Prostate gland (tissue), 2 donors: ENCODE results near the gene CPA5. TPM values are rescaled to one million over a fixed set of nuclear protein-coding genes. Genes with fewer than 3 reads are reported as not detected.

Experiments used
- DNase-seq: peaks from one replicate; pipeline ENCODE4 v3.0.0-alpha.2; 2019; ENCODE audit warnings: low spot score
- H3K27ac ChIP-seq, 2 donors: fragments of 200-600 bp; sonication (generic); 2 replicates each; pipeline ENCODE4 v1.5.1; 2017 to 2019
- H3K27me3 ChIP-seq: fragments of 200-600 bp; sonication (generic); replicated peaks from 2 replicates; pipeline ENCODE4 v1.5.1; 2019; ENCODE audit not compliant: insufficient read depth
- H3K36me3 ChIP-seq, 2 donors: fragments of 200-600 bp; sonication (generic); 1 replicate in 1 of 2; 2 replicates in 1 of 2; pipeline versions ENCODE4 v1.5.1 to v1.8.1; 2017 to 2019
- H3K4me1 ChIP-seq: fragments of 200-600 bp; sonication (generic); replicated peaks from 2 replicates; pipeline ENCODE4 v1.5.1; 2019
- H3K4me3 ChIP-seq, 2 donors: fragments of 200-600 bp; sonication (generic); 2 replicates each; pipeline ENCODE4 v1.5.1; 2017 to 2019
- H3K9me3 ChIP-seq: fragments of 200-600 bp; sonication (generic); 2 replicates; pipeline ENCODE4 v1.5.1; 2017
- CTCF ChIP-seq, 4 experiments: fragments of 200-600 bp in 2 of 4; fragments of 450-650 bp in 2 of 4; sonication (generic) in 2 of 4; IDR thresholded peaks; 1 replicate in 3 of 4; 2 replicates in 1 of 4; pipeline ENCODE4 v1.5.1; 2016 to 2019; ENCODE audit warnings: antibody characterized with exemption in 4 of 4, mild to moderate bottlenecking in 2 of 4, moderate library complexity in 2 of 4
- POLR2A ChIP-seq: fragments of 450-650 bp; IDR thresholded peaks from one replicate; pipeline ENCODE4 v1.6.1; 2016; ENCODE audit warnings: antibody characterized with exemption, mild to moderate bottlenecking
- POLR2AphosphoS5 ChIP-seq: sonication (generic); formaldehyde crosslinking; IDR thresholded peaks from one replicate; pipeline ENCODE4 v1.6.1; 2017; ENCODE audit warnings: antibody characterized with exemption
- WGBS: methylation state at CpG from one replicate; pipeline ENCODE4 v1.1.5; 2018; 5-methylcytosine and 5-hydroxymethylcytosine counted together
- intact Hi-C: fragments of 100-400 bp; cut with DNase I; formaldehyde crosslinking; loops from one replicate; pipeline ENCODE4 v1.14.2; 2022
- total RNA-seq, 2 donors: library from RNA; depleted of rRNA; stranded (reverse); fragments of >200 nt; gene quantifications; one replicate each; pipeline ENCODE4 v1.1.0, GENCODE V29; 2016

The CPA5 gene
- total RNA-seq, 2 donors from 2014 or later: 1.5 TPM; not detected in 1

DNA sequence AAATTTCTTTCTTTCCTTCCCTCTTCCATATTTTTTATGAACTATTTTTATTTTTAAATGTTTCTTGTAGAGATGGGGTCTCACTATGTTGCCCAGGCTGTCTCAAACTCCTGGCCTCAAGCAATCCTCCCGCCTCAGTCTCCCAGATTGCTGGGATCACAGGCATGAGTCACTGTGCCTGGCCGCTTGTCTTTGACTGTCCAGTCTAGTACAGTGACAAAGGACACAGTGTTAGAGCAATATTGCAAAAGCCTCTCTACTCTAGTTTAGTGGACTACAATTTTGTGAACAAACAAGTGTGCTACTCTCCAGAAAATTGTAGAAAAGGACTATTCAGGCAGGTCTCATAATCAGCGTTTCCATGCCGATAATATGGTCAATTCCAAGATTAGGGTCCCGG lies 40.6 kb upstream of the CPA5 start:
- Histone ChIP-seq H3K9me3 (no peaks in the 10 kb centered on the region), H3K4me1 (no peaks in the 10 kb centered on the region), H3K27ac (no peak overlapping the region), H3K27me3 (no peaks in the 10 kb centered on the region), H3K36me3 (no peaks in the 10 kb centered on the region), H3K4me3 (no peak overlapping the region)
- no peak for TF ChIP-seq CTCF (IDR thresholded peaks at IDR 0.05)
- 98% methylated on average over 5 of the region's 5 CpGs for WGBS
- no peak for DNase-seq
- intact Hi-C loops: no loop called here

- 97% methylated on average over 3 of the region's 3 CpGs for WGBS
- Histone ChIP-seq H3K4me1 (no peaks in the 10 kb centered on the region), H3K36me3 (no peaks in the 10 kb centered on the region), H3K4me3 (no peak overlapping the region), H3K9me3 (no peaks in the 10 kb centered on the region), H3K27me3 (no peaks in the 10 kb centered on the region), H3K27ac (no peak overlapping the region)
- intact Hi-C loops: no loop called here
- TF ChIP-seq POLR2A (no peak), POLR2AphosphoS5 (no peak), CTCF (IDR thresholded peaks at IDR 0.05) (no peak)
- DNase-seq: no peak
Observed at GRCh38 chr7:130304878-130305277, 39.7 kb upstream of the CPA5 start.

- intact Hi-C loops: no loop called here
- TF ChIP-seq POLR2A (no peak), CTCF (IDR thresholded peaks at IDR 0.05) (no peak), POLR2AphosphoS5 (no peak)
- Histone ChIP-seq H3K9me3 (no peaks in the 10 kb centered on the region), H3K36me3 (no peaks in the 10 kb centered on the region), H3K27me3 (no peaks in the 10 kb centered on the region), H3K27ac (no peak overlapping the region), H3K4me1 (no peaks in the 10 kb centered on the region), H3K4me3 (no peak overlapping the region)
- DNase-seq: no peak
- WGBS: 79% methylated on average over 21 of the region's 21 CpGs
Observed at GRCh38 chr7:130305433-130306042, 39.1 kb upstream of the CPA5 start.

GRCh38 chr7:130309986-130310385 lies 34.6 kb upstream of the CPA5 start:
- Histone ChIP-seq H3K27me3 (no peaks in the 10 kb centered on the region), H3K9me3 (no peaks in the 10 kb centered on the region), H3K27ac (no peak overlapping the region), H3K4me3 (no peak overlapping the region), H3K4me1 (no peaks in the 10 kb centered on the region), H3K36me3 (no peaks in the 10 kb centered on the region)
- 90% methylated on average over 6 of the region's 6 CpGs for WGBS
- no peak for DNase-seq
- intact Hi-C loops: no loop called here
- TF ChIP-seq CTCF (IDR thresholded peaks at IDR 0.05) (no peak), POLR2AphosphoS5 (no peak), POLR2A (no peak)

- no peaks in the 10 kb centered on the region for H3K9me3 ChIP-seq
- WGBS: 75% methylated on average over 6 of the region's 6 CpGs
- H3K36me3 ChIP-seq: no peaks in the 10 kb centered on the region
- DNase-seq: no peak
- intact Hi-C loops: no loop called here
- TF ChIP-seq CTCF (IDR thresholded peaks at IDR 0.05) (no peak), POLR2AphosphoS5 (no peak), POLR2A (no peak)
- no peak overlapping the region for H3K4me3 ChIP-seq
- H3K27me3 ChIP-seq: no peaks in the 10 kb centered on the region
- no peaks in the 10 kb centered on the region for H3K4me1 ChIP-seq
- H3K27ac ChIP-seq: no peak overlapping the region
Observed at GRCh38 chr7:130314305-130314704, 30.3 kb upstream of the CPA5 start.
